ENCODE measurements around the gene JOSD2.

The JOSD2 gene

DNA sequence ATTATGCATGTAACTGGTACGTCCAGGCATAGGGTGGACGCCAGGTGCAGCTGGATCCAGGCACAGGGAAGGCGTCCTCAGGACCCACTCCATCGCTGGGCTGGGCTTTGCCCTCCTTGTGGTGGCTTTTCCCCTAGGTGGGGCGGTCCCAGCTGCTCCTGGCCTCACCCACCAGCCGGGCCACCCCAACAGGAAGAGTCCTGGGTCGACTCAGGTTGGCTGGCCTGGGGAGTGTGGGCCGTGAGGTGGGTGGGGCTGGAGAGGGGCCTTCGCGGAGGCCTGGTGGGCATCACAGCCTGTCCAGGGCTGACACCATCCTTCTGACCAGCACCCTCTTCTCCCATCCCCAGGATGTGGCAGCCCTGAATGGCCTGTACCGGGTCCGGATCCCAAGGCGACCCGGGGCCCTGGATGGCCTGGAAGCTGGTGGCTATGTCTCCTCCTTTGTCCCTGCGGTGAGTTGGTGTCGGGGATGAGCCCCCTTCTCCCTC lies 31.2 kb downstream of the JOSD2 start:
- Histone ChIP-seq H3K27ac (ENCODE audit: low read depth, low read length) (no peak overlapping the region), H3K9ac (ENCODE audit: low read length) (no peak overlapping the region), H3K79me2 (ENCODE audit: insufficient read depth, low read length) (peaks cover 21% of the 10 kb centered on the region), H3K9me3 (ENCODE audit: insufficient read depth, low read length) (peaks cover 12% of the 10 kb centered on the region; the same call in 1 of the 2 replicates), H3K4me2 (ENCODE audit: low read depth, low read length, poor library complexity, severe bottlenecking) (no peak overlapping the region), H3F3A (ENCODE audit: insufficient read depth) (no peaks in the 10 kb centered on the region), H3K27me3 (ENCODE audit: low read length) (no peaks in the 10 kb centered on the region), H3K9me2 (replicated peaks; ENCODE audit: insufficient read depth, low read length) (no peaks in the 10 kb centered on the region), H4K20me1 (ENCODE audit: low read depth, low read length) (no peaks in the 10 kb centered on the region), H2AFZ (ENCODE audit: low read depth, low read length, severe bottlenecking) (no peak overlapping the region), H3K36me3 (ENCODE audit: low read length) (peaks cover 8% of the 10 kb centered on the region; the same call in 1 of the 2 replicates), H3K4me3 (ENCODE audit: insufficient read depth, low read length, poor library complexity, severe bottlenecking) (no peak overlapping the region)
- TF ChIP-seq, protein P1, sequence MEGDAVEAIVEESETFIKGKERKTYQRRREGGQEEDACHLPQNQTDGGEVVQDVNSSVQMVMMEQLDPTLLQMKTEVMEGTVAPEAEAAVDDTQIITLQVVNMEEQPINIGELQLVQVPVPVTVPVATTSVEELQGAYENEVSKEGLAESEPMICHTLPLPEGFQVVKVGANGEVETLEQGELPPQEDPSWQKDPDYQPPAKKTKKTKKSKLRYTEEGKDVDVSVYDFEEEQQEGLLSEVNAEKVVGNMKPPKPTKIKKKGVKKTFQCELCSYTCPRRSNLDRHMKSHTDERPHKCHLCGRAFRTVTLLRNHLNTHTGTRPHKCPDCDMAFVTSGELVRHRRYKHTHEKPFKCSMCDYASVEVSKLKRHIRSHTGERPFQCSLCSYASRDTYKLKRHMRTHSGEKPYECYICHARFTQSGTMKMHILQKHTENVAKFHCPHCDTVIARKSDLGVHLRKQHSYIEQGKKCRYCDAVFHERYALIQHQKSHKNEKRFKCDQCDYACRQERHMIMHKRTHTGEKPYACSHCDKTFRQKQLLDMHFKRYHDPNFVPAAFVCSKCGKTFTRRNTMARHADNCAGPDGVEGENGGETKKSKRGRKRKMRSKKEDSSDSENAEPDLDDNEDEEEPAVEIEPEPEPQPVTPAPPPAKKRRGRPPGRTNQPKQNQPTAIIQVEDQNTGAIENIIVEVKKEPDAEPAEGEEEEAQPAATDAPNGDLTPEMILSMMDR (IDR thresholded peaks at IDR 0.05; ENCODE audit: insufficient read depth, low read length, poor library complexity, severe bottlenecking) = no peak
- TF ChIP-seq EZH2phosphoT487 (conservative IDR thresholded peaks at IDR 0.05; ENCODE audit: low read length) = no peak

DNA sequence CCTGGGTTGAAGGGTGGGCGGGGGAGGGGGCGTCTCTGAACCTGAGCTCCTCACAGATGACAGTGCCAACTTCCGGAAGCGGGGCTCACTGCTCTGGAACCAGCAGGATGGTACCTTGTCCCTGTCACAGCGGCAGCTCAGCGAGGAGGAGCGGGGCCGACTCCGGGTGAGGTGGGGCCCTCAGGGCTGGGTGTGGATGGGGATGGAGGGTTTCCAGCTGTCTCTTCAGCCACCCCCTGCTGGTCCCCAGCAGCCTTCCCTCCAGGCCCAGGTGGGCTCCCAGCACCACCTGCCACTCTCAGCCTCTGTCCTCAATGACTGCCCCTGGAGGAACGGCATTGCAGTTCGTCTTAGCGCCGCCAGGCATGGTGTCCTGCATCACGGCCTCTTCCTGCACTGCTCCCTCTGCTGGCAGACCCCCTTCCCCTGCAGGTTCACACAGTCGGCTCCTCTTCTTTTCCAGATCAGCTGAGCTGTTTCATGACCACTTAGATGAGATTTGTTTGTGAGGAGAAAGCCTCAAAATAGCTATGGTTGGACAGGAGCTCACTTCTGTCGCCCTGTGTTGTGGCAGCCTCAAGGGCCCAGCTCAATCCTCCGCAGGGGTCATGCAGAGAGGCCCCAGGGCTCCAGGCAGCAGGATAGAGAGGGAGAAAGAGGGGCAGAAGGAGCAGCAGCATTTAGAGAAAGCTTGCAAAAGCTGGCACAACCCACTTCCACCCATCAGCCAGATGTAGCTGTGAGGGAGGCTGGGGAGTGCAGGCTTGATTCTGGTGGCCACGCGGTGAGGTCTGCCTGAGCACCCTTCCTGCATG lies 31.9 kb downstream of the JOSD2 start:
- TF ChIP-seq, protein P1 (IDR thresholded peaks at IDR 0.05; ENCODE audit: insufficient read depth, low read length, poor library complexity, severe bottlenecking) = no peak
- TF ChIP-seq EZH2phosphoT487 (conservative IDR thresholded peaks at IDR 0.05; ENCODE audit: low read length) = no peak
- no peaks in the 10 kb centered on the region for H4K20me1 ChIP-seq (ENCODE audit: low read depth, low read length)
- peaks cover 12% of the 10 kb centered on the region; the same call in 1 of the 2 replicates for H3K9me3 ChIP-seq (ENCODE audit: insufficient read depth, low read length)
- H3K27me3 ChIP-seq (ENCODE audit: low read length) = no peaks in the 10 kb centered on the region
- no peak overlapping the region for H3K4me2 ChIP-seq (ENCODE audit: low read depth, low read length, poor library complexity, severe bottlenecking)
- no peak overlapping the region for H3K27ac ChIP-seq (ENCODE audit: low read depth, low read length)
- peaks cover 21% of the 10 kb centered on the region for H3K79me2 ChIP-seq (ENCODE audit: insufficient read depth, low read length)
- no peak overlapping the region for H2AFZ ChIP-seq (ENCODE audit: low read depth, low read length, severe bottlenecking)
- no peaks in the 10 kb centered on the region for H3F3A ChIP-seq (ENCODE audit: insufficient read depth)
- H3K36me3 ChIP-seq (ENCODE audit: low read length) = peaks cover 8% of the 10 kb centered on the region; the same call in 1 of the 2 replicates
- no peaks in the 10 kb centered on the region for H3K9me2 ChIP-seq (replicated peaks; ENCODE audit: insufficient read depth, low read length)
- H3K4me3 ChIP-seq (ENCODE audit: insufficient read depth, low read length, poor library complexity, severe bottlenecking) = no peak overlapping the region
- H3K9ac ChIP-seq (ENCODE audit: low read length) = no peak overlapping the region

DNA sequence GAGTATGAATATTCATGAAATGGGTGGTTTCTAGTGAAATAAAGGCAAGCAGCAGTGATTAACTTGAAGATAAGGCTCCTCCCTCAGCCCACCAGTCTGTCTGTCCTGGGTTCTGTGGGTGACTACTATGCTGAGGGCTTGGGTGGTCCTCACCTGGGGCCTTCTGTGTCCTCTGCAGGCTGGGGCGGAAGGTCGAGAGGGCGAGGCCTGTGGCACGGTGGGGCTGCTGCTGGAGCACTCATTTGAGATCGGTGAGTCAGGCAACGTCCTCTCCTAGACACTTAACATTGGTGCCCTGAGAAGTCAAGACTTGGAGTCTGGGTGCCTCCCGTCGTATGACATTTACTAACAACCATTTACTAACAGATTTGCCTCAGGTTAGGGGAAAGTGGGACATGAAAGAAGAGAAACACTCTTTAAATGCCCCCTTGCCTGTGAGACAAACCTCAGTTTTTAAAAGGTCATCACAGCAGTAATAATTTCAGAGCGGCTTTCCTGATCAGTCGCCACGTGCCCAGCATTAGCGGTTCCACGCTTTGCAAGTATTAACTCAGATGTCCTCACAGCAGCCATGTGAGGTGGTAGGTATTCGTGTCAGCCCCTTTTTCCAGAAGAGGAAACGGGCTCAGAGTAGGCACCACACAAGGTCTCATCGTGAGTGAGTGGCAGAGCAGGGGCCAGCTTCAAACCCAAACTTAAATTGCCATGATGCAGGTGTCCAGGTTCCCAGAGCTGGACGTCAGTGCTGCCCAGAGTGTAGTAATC lies 33.1 kb downstream of the JOSD2 start:
- H2AFZ ChIP-seq (ENCODE audit: low read depth, low read length, severe bottlenecking) = no peak overlapping the region
- H3K27me3 ChIP-seq (ENCODE audit: low read length) = no peaks in the 10 kb centered on the region
- peaks cover 12% of the 10 kb centered on the region; the same call in 1 of the 2 replicates for H3K9me3 ChIP-seq (ENCODE audit: insufficient read depth, low read length)
- H3K4me3 ChIP-seq (ENCODE audit: insufficient read depth, low read length, poor library complexity, severe bottlenecking) = no peak overlapping the region
- no peak overlapping the region for H3K27ac ChIP-seq (ENCODE audit: low read depth, low read length)
- H3K9ac ChIP-seq (ENCODE audit: low read length) = no peak overlapping the region
- H3K79me2 ChIP-seq (ENCODE audit: insufficient read depth, low read length) = peaks cover 21% of the 10 kb centered on the region
- H4K20me1 ChIP-seq (ENCODE audit: low read depth, low read length) = no peaks in the 10 kb centered on the region
- no peaks in the 10 kb centered on the region for H3F3A ChIP-seq (ENCODE audit: insufficient read depth)
- H3K9me2 ChIP-seq (replicated peaks; ENCODE audit: insufficient read depth, low read length) = no peaks in the 10 kb centered on the region
- H3K4me2 ChIP-seq (ENCODE audit: low read depth, low read length, poor library complexity, severe bottlenecking) = peak overlapping the region; percentile 60
- TF ChIP-seq, protein P1 (IDR thresholded peaks at IDR 0.05; ENCODE audit: insufficient read depth, low read length, poor library complexity, severe bottlenecking) = no peak
- TF ChIP-seq EZH2phosphoT487 (conservative IDR thresholded peaks at IDR 0.05; ENCODE audit: low read length) = no peak
- peaks cover 8% of the 10 kb centered on the region; the same call in 1 of the 2 replicates for H3K36me3 ChIP-seq (ENCODE audit: low read length)

Data from SU-DHL-6 (cell line).